GM19025 (cell line): ENCODE results near the gene ARGLU1.

Source experiments
- ATAC-seq: cut with Tn5 transposase; IDR thresholded peaks from one replicate; pipeline ENCODE4 v1.9.1; 2021; ENCODE audit warnings: mild to moderate bottlenecking, low read depth, moderate library complexity; ENCODE audit not compliant: unreplicated experiment

ARGLU1 gene

DNA sequence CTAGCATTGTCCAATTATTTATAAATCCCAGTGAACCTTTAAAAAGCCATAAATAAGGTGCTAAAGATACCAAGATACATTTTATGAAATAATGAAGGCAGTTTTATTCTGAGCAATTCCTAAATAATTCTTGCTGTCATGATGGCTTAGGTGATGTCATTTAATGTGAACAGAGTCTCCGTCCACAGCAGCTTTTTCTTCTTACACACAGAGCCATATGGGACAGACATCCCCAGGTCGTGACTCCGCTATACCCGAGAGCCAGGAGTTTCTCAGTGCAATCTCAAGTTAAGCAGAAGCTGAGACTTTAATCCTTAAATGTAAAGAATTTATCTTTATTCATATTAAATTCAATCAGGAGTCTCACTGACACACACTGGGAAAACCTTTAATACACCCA is 62.2 kb downstream of the ARGLU1 start:
- no peak for ATAC-seq

DNA sequence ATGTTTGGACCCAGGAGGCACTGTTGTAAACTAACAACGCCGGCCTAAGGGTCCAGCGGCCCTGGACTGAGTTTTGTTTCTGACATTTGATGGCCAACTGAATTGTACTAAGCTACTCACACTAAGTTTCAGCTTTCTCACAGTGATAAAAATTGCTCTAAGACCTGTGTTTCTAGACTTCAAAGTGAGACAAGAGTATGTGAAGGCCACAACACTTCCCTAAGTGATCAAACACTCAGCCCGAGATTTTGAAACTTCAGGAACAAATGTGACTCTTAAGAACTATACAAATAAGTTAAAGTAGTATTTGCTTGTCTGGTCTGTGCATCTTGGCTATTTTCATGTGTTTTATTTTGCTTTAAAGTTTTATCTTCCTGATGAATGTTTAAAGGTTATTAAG is 62.6 kb downstream of the ARGLU1 start:
- no peak for ATAC-seq

- ATAC-seq = no peak
Observed at GRCh38 chr13:106503730-106504453, 64.0 kb downstream of the ARGLU1 start.

GRCh38 chr13:106503272-106503671 is 64.7 kb downstream of the ARGLU1 start:
- ATAC-seq = no peak

- no peak for ATAC-seq
Observed at GRCh38 chr13:106500445-106500844, 67.5 kb downstream of the ARGLU1 start.

GRCh38 chr13:106499896-106500295 is 68.0 kb downstream of the ARGLU1 start:
- peak; percentile 71 for ATAC-seq

- no peak for ATAC-seq
Observed at GRCh38 chr13:106499113-106499512, 68.8 kb downstream of the ARGLU1 start.

DNA sequence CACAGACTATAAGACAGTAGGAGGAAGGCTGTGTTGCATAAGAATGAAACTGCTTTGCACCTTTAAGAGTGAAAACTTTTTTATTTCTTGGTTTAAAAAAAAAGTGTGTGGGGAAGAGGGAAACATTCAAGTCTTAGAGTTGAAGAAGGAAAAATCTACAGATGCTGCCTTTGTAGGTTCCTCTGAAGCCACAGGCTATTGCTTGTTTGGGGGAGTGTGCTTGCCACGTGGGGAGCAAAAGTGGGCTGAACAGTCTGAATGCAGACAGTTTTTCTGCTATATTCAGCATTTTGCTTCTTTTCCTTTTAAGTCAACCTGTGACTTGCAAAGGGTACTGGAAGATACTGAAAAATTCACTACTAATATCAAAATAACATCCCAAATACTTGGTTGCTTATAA is 69.4 kb downstream of the ARGLU1 start:
- ATAC-seq = no peak

- no peak for ATAC-seq
Observed at GRCh38 chr13:106498158-106498557, 69.8 kb downstream of the ARGLU1 start.

DNA sequence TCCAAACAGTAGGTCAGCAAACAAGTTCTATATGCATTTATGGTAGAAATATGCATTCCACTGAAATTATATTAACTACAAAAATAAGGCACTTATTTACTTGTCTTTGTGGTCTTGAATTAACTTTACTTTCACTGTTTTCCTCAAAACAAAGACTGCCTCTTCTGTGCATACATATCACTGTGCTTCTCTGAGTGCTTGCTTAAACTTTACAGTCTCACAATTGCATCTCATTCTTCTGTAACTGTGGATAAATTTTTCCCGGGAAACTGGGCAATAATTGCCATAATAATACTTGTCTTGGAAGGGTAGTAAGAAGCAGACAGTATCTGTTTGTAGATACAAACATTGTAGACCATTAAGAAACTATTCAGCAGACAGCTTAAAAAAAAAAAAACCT is 70.9 kb downstream of the ARGLU1 start:
- no peak for ATAC-seq

- no peak for ATAC-seq
Observed at GRCh38 chr13:106496072-106496997, 71.6 kb downstream of the ARGLU1 start.

GRCh38 chr13:106494936-106495335 is 73.0 kb downstream of the ARGLU1 start:
- no peak for ATAC-seq

- ATAC-seq = no peak
Observed at GRCh38 chr13:106494506-106494905, 73.4 kb downstream of the ARGLU1 start.

DNA sequence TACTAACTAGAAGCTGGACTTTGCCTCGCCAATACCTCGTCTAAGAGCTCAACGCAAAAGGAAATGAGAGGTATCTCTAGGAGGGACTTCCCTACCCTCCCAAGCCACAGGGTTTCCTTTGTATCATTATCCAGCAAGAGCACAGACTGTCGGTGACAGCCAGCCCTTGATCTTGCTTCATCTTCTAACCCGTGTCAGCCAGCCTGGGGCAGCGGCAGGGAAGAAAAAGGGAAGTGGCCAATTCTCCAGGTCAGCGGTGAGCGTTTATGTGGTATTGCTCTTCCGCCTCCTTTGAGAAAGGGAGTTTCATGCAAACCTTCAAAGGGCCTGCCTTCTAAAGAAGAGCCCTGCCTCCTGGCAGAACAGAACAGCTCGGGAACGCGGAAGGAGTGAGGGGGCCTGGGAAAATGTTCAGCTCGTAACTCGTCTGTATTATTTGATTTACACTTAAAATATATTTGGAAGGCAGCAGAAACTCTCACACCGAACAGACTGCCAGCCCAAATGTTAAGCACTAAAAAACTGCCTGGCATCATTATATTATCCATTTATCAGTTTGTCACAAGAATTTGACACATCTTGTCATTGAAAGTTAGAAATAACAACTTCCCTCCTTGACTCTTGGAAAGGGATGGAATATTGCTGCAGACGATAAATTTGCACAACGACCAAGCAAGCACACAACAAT is 74.3 kb downstream of the ARGLU1 start:
- ATAC-seq = peak; percentile 81

GRCh38 chr13:106492588-106493475 is 75.1 kb downstream of the ARGLU1 start:
- no peak for ATAC-seq

- no peak for ATAC-seq
Observed at GRCh38 chr13:106491928-106492587, 75.9 kb downstream of the ARGLU1 start.
